Spinal cord (tissue), 10 donors: Measurements from ENCODE around the gene UBE3B. TPM values are rescaled to one million over a fixed set of nuclear protein-coding genes. Genes with fewer than 3 reads are reported as not detected.

Experiments
- DNase-seq, 6 donors: peaks; one replicate each; pipeline versions ENCODE4 v3.0.0 to v3.0.0-alpha.2; 2013 to 2015; ENCODE audit warnings: low spot score in 6 of 6, low read depth in 4 of 6
- H3K27ac ChIP-seq: one replicate; pipeline ENCODE4 v1.5.1; 2013; ENCODE audit warnings: low read depth, low read length, control low read depth
- H3K27me3 ChIP-seq: one replicate; pipeline ENCODE4 v1.6.1; 2013; ENCODE audit warnings: low read length; ENCODE audit not compliant: control insufficient read depth, insufficient read depth
- H3K36me3 ChIP-seq: one replicate; pipeline ENCODE4 v1.6.1; 2013; ENCODE audit warnings: low read length; ENCODE audit not compliant: control insufficient read depth, insufficient read depth
- H3K4me1 ChIP-seq: one replicate; pipeline ENCODE4 v1.6.1; 2013; ENCODE audit warnings: low read length; ENCODE audit not compliant: control insufficient read depth, insufficient read depth
- H3K4me3 ChIP-seq: one replicate; pipeline ENCODE4 v1.5.1; 2013; ENCODE audit warnings: low read depth, low read length, control low read depth
- H3K9me3 ChIP-seq: one replicate; pipeline ENCODE4 v1.6.1; 2013; ENCODE audit warnings: low read length; ENCODE audit not compliant: control insufficient read depth, insufficient read depth
- WGBS: methylation state at CpG from one replicate; pipeline ENCODE4 v1.1.5; 2013; ENCODE audit warnings: missing lambda C conversion rate; ENCODE audit not compliant: insufficient coverage; 5-methylcytosine and 5-hydroxymethylcytosine counted together
- polyA plus RNA-seq, 2 donors: library from polyadenylated mRNA; unstranded; fragments of 120-200 nt; gene quantifications; one replicate each; pipeline ENCODE4 v1.2.1, GENCODE V29; 2013; ENCODE audit not compliant: insufficient read length in 2 of 2
- total RNA-seq, 2 donors: library from RNA; depleted of rRNA in 1 of 2; stranded (reverse); fragments of 120-200 nt in 1 of 2; fragments of >200 nt in 1 of 2; gene quantifications; one replicate each; pipeline versions ENCODE4 v1.2.3 to v1.2.4, GENCODE V29; 2013 to 2014
- donor health status: healthy.

UBE3B gene
- total and polyA plus RNA-seq, 4 donors: 25.7 to 30.2 (median 26.9) TPM

- H3K9me3 ChIP-seq: no peaks in the 10 kb centered on the region
- H3K27me3 ChIP-seq: no peaks in the 10 kb centered on the region
- peaks cover 71% of the 10 kb centered on the region for H3K36me3 ChIP-seq
- H3K4me1 ChIP-seq: no peaks in the 10 kb centered on the region
- H3K27ac ChIP-seq: no peak overlapping the region
- 88% methylated on average over 12 of the region's 13 CpGs for WGBS
- no peak for DNase-seq
- H3K4me3 ChIP-seq: no peak overlapping the region
These were observed 103.4 kb downstream of the UBE3B start for GRCh38 chr12:109580684-109581333.

GRCh38 chr12:109581334-109581691, 103.9 kb downstream of the UBE3B start:
- 93% methylated on average over 14 of the region's 18 CpGs for WGBS
- H3K27ac ChIP-seq: no peak overlapping the region

GRCh38 chr12:109581856-109582255, 104.4 kb downstream of the UBE3B start:
- 91% methylated on average over 8 of the region's 8 CpGs for WGBS
- peaks cover 76% of the 10 kb centered on the region for H3K36me3 ChIP-seq
- H3K4me1 ChIP-seq: no peaks in the 10 kb centered on the region
- H3K9me3 ChIP-seq: no peaks in the 10 kb centered on the region
- H3K27ac ChIP-seq: no peak overlapping the region
- H3K27me3 ChIP-seq: no peaks in the 10 kb centered on the region
- DNase-seq: no peak
- H3K4me3 ChIP-seq: no peak overlapping the region

More at GRCh38 chr12:109581334-109581691, 103.9 kb downstream of the UBE3B start:
- H3K4me3 ChIP-seq: no peak overlapping the region
- H3K4me1 ChIP-seq: no peaks in the 10 kb centered on the region
- peaks cover 73% of the 10 kb centered on the region for H3K36me3 ChIP-seq
- H3K27me3 ChIP-seq: no peaks in the 10 kb centered on the region
- no peaks in the 10 kb centered on the region for H3K9me3 ChIP-seq
- no peak for DNase-seq

- no peak for DNase-seq
- H3K27me3 ChIP-seq: no peaks in the 10 kb centered on the region
- WGBS: 90% methylated on average over 2 of the region's 5 CpGs
- H3K4me1 ChIP-seq: no peaks in the 10 kb centered on the region
- H3K36me3 ChIP-seq: peaks cover 79% of the 10 kb centered on the region
- H3K9me3 ChIP-seq: no peaks in the 10 kb centered on the region
- H3K27ac ChIP-seq: no peak overlapping the region
- H3K4me3 ChIP-seq: no peak overlapping the region
These were observed 105.2 kb downstream of the UBE3B start for GRCh38 chr12:109582636-109583035.

GRCh38 chr12:109583733-109584132, 106.3 kb downstream of the UBE3B start:
- no CpG with 5 or more reads among the region's 2 CpGs for WGBS
- no peaks in the 10 kb centered on the region for H3K9me3 ChIP-seq
- H3K36me3 ChIP-seq: peaks cover 84% of the 10 kb centered on the region

More at GRCh38 chr12:109583733-109584132, 106.3 kb downstream of the UBE3B start:
- H3K27ac ChIP-seq: no peak overlapping the region
- no peak overlapping the region for H3K4me3 ChIP-seq
- no peaks in the 10 kb centered on the region for H3K4me1 ChIP-seq
- no peak for DNase-seq
- H3K27me3 ChIP-seq: no peaks in the 10 kb centered on the region

Other genes starting within 250 kb of the UBE3B start
- gene FOXN4, start 168.3 kb upstream of the UBE3B start, total RNA-seq: under 1 TPM in 1 of 2 donors, not detected in 1; 0.33 TPM
- gene FOXN4, start 168.3 kb upstream of the UBE3B start, polyA plus RNA-seq: 1 to 10 TPM; 1.3 to 1.4 TPM
- gene MYO1H, start 129.7 kb upstream of the UBE3B start, total RNA-seq: under 1 TPM in 1 of 2 donors, not detected in 1; 0.28 TPM
- under 1 TPM; 0.30 to 0.90 TPM for gene MYO1H, start 129.7 kb upstream of the UBE3B start, polyA plus RNA-seq
- gene KCTD10, start 334 bp upstream of the UBE3B start, total RNA-seq: 10 to 100 TPM; 32.1 to 41.7 TPM
- gene KCTD10, start 334 bp upstream of the UBE3B start, polyA plus RNA-seq: 10 to 100 TPM; 28.9 to 40.4 TPM
- 10 to 100 TPM; 21.9 to 58.2 TPM for gene MMAB, start 95.9 kb downstream of the UBE3B start, total RNA-seq
- 10 to 100 TPM; 50.2 to 59.8 TPM for gene MMAB, start 95.9 kb downstream of the UBE3B start, polyA plus RNA-seq
- gene MVK, start 96.2 kb downstream of the UBE3B start, total RNA-seq: 10 to 100 TPM; 19.4 to 20.4 TPM
- 10 to 100 TPM; 30.8 to 35.8 TPM for gene MVK, start 96.2 kb downstream of the UBE3B start, polyA plus RNA-seq
- 1 to 10 TPM; 5.2 to 7.3 TPM for gene FAM222A, start 236.2 kb downstream of the UBE3B start, total RNA-seq
- 10 to 100 TPM; 21.9 to 25.0 TPM for gene FAM222A, start 236.2 kb downstream of the UBE3B start, polyA plus RNA-seq